OCI-LY3 (cell line): ENCODE results near the gene PUDP.

Experiments
- H2AFZ ChIP-seq: fragments of 200-600, 300-600 bp; shearing (Covaris generic); 2 replicates; pipeline ENCODE4 v1.6.0; 2014; ENCODE audit warnings: antibody characterized with exemption, low read depth, low read length
- H3K27ac ChIP-seq: fragments of 200-600, 300-600 bp; sonication (generic); 2 replicates; pipeline ENCODE4 v1.5.1; 2014; ENCODE audit warnings: mild to moderate bottlenecking, low read length, moderate library complexity, mixed read lengths
- H3K27me3 ChIP-seq: fragments of 200-600, 300-600 bp; sonication (generic); 2 replicates; pipeline ENCODE4 v1.6.1; 2014; ENCODE audit warnings: low read depth, low read length, mixed read lengths
- H3K36me3 ChIP-seq: fragments of 200-600, 300-600 bp; sonication (generic); replicated peaks from 2 replicates; pipeline ENCODE3; 2014; ENCODE audit warnings: low read depth, low read length, mixed read lengths
- H3K4me1 ChIP-seq: fragments of 300-600, 200-600 bp; sonication (generic); 2 replicates; pipeline ENCODE4 v1.6.1; 2014; ENCODE audit warnings: low read length, mixed read lengths
- H3K4me2 ChIP-seq: fragments of 200-600, 300-600 bp; sonication (generic); 2 replicates; pipeline ENCODE4 v1.6.1; 2014; ENCODE audit warnings: low read length, mixed read lengths
- H3K4me3 ChIP-seq: fragments of 300-600, 200-600 bp; sonication (generic); 2 replicates; pipeline ENCODE4 v1.5.1; 2014; ENCODE audit warnings: antibody characterized with exemption, mild to moderate bottlenecking, low read length, moderate library complexity
- H3K79me2 ChIP-seq: fragments of 300-600, 200-600 bp; shearing (Covaris generic); 2 replicates; pipeline ENCODE4 v1.6.1; 2014; ENCODE audit warnings: mild to moderate bottlenecking, low read length, mixed read lengths
- H3K9ac ChIP-seq: fragments of 300-600, 200-600 bp; shearing (Covaris generic); 2 replicates; pipeline ENCODE4 v1.6.0; 2014; ENCODE audit warnings: mild to moderate bottlenecking, low read length, moderate library complexity
- H3K9me3 ChIP-seq: fragments of 200-600, 300-600 bp; shearing (Covaris generic); 2 replicates; pipeline ENCODE4 v1.6.1; 2014; ENCODE audit warnings: low read length, mixed read lengths; ENCODE audit not compliant: insufficient read depth
- H4K20me1 ChIP-seq: fragments of 200-600, 300-600 bp; sonication (generic); 2 replicates; pipeline ENCODE4 v1.6.1; 2016; ENCODE audit warnings: low read length, mixed read lengths; ENCODE audit not compliant: insufficient read depth
- CTCF ChIP-seq: fragments of 200-600, 300-600 bp; sonication (generic); IDR thresholded peaks from 2 replicates; pipeline ENCODE4 v1.5.1; 2014; ENCODE audit warnings: antibody characterized with exemption, low read length, low read depth
- EZH2phosphoT487 ChIP-seq: fragments of 200-600 bp; shearing (Covaris generic); IDR thresholded peaks from 2 replicates; pipeline ENCODE4 v1.6.1; 2018; ENCODE audit warnings: antibody characterized with exemption, mixed run types, low read depth

PUDP gene

GRCh38 chrX:7054219-7055216 is 93.4 kb downstream of the PUDP start:
- Histone ChIP-seq H3K9me3 (no peaks in the 10 kb centered on the region), H3K4me2 (no peak overlapping the region), H3K79me2 (no peaks in the 10 kb centered on the region), H3K36me3 (peaks cover 9% of the 10 kb centered on the region), H3K4me1 (peaks cover 18% of the 10 kb centered on the region), H3K27me3 (no peaks in the 10 kb centered on the region), H3K9ac (no peak overlapping the region), H2AFZ (no peak overlapping the region), H3K27ac (no peak overlapping the region), H4K20me1 (peaks cover 15% of the 10 kb centered on the region), H3K4me3 (no peak overlapping the region)
- TF ChIP-seq CTCF (no peak), EZH2phosphoT487 (no peak)

GRCh38 chrX:7052541-7052940 is 95.4 kb downstream of the PUDP start:
- Histone ChIP-seq H4K20me1 (peaks cover 8% of the 10 kb centered on the region; the same call in 1 of the 2 replicates), H3K9ac (no peak overlapping the region), H3K4me2 (no peak overlapping the region), H2AFZ (no peak overlapping the region), H3K9me3 (no peaks in the 10 kb centered on the region), H3K27ac (no peak overlapping the region), H3K27me3 (no peaks in the 10 kb centered on the region), H3K36me3 (peaks cover 8% of the 10 kb centered on the region), H3K79me2 (no peaks in the 10 kb centered on the region), H3K4me3 (no peak overlapping the region), H3K4me1 (peaks cover 7% of the 10 kb centered on the region)
- TF ChIP-seq EZH2phosphoT487 (no peak), CTCF (no peak)

- H3K4me2 ChIP-seq: no peak overlapping the region
- H3K9me3 ChIP-seq: no peaks in the 10 kb centered on the region
- H3K27me3 ChIP-seq: no peaks in the 10 kb centered on the region
- no peaks in the 10 kb centered on the region for H4K20me1 ChIP-seq
- no peak overlapping the region for H2AFZ ChIP-seq
- peaks cover 2% of the 10 kb centered on the region for H3K36me3 ChIP-seq
- no peak overlapping the region for H3K9ac ChIP-seq
- no peaks in the 10 kb centered on the region for H3K4me1 ChIP-seq
- no peaks in the 10 kb centered on the region for H3K79me2 ChIP-seq
- no peak overlapping the region for H3K4me3 ChIP-seq
- TF ChIP-seq CTCF (no peak), EZH2phosphoT487 (no peak)
- H3K27ac ChIP-seq: no peak overlapping the region
These were observed 97.7 kb downstream of the PUDP start for GRCh38 chrX:7050271-7050670.

- no peaks in the 10 kb centered on the region for H3K27me3 ChIP-seq
- H4K20me1 ChIP-seq: no peaks in the 10 kb centered on the region
- TF ChIP-seq CTCF (peak; percentile 22), EZH2phosphoT487 (no peak)
- no peaks in the 10 kb centered on the region for H3K4me1 ChIP-seq
- no peaks in the 10 kb centered on the region for H3K9me3 ChIP-seq
- no peak overlapping the region for H3K9ac ChIP-seq
- H3K27ac ChIP-seq: no peak overlapping the region
- no peak overlapping the region for H3K4me3 ChIP-seq
- H3K36me3 ChIP-seq: peaks cover 2% of the 10 kb centered on the region
- H3K4me2 ChIP-seq: no peak overlapping the region
- no peaks in the 10 kb centered on the region for H3K79me2 ChIP-seq
- H2AFZ ChIP-seq: no peak overlapping the region
These were observed 100.0 kb downstream of the PUDP start for GRCh38 chrX:7047951-7048350.
